SH-SY5Y (cell line): ENCODE results near the gene DDX5.

Experiments used
- GATA2 ChIP-seq: IDR thresholded peaks from 2 replicates; pipeline ENCODE4 v1.6.1; 2011; ENCODE audit warnings: mild to moderate bottlenecking, low read depth, low read length
- GATA3 ChIP-seq: IDR thresholded peaks from 2 replicates; pipeline ENCODE4 v1.6.1; 2011; ENCODE audit warnings: low read depth, mild to moderate bottlenecking, low read length, moderate library complexity

Gene DDX5

GRCh38 chr17:64503821-64504768 is 2.0 kb downstream of the DDX5 start:
- TF ChIP-seq GATA3 (no peak), GATA2 (no peak)

GRCh38 chr17:64503341-64503740 is 2.7 kb downstream of the DDX5 start:
- TF ChIP-seq GATA2 (no peak), GATA3 (no peak)

- TF ChIP-seq GATA2 (no peak), GATA3 (no peak)
Observed at GRCh38 chr17:64502809-64503208, 3.3 kb downstream of the DDX5 start.

DNA sequence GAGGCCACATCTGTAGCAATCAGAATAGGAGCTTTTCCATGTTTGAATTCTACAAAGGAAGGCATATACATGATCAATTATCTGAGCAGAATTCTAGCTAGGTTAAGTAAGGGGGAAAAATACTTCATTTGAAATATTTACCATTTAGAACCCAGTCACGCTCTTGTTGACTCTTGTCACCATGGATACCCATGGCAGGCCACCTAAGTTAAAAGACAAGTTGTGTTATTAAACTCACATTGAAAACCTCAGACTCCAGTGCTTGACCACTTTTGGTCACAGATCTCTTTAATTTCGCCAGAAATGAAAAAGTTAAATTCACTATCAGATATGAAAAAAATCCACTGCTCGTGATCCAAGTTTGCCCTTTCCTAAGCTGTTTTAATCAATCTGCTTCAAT is 4.1 kb downstream of the DDX5 start:
- TF ChIP-seq GATA2: no peak
- no peak for TF ChIP-seq GATA3

- TF ChIP-seq GATA2 (no peak), GATA3 (no peak)
Observed at GRCh38 chr17:64500862-64501765, 5.0 kb downstream of the DDX5 start.

- TF ChIP-seq GATA2 (no peak), GATA3 (no peak)
Observed at GRCh38 chr17:64500487-64500859, 5.6 kb downstream of the DDX5 start.

GRCh38 chr17:64499805-64500486 is 6.1 kb downstream of the DDX5 start:
- TF ChIP-seq GATA2: no peak
- no peak for TF ChIP-seq GATA3

- no peak for TF ChIP-seq GATA3
- TF ChIP-seq GATA2: no peak
Observed at GRCh38 chr17:64498308-64499203, 7.5 kb downstream of the DDX5 start.

GRCh38 chr17:64497565-64498035 is 8.5 kb downstream of the DDX5 start:
- TF ChIP-seq GATA2 (no peak), GATA3 (no peak)

DNA sequence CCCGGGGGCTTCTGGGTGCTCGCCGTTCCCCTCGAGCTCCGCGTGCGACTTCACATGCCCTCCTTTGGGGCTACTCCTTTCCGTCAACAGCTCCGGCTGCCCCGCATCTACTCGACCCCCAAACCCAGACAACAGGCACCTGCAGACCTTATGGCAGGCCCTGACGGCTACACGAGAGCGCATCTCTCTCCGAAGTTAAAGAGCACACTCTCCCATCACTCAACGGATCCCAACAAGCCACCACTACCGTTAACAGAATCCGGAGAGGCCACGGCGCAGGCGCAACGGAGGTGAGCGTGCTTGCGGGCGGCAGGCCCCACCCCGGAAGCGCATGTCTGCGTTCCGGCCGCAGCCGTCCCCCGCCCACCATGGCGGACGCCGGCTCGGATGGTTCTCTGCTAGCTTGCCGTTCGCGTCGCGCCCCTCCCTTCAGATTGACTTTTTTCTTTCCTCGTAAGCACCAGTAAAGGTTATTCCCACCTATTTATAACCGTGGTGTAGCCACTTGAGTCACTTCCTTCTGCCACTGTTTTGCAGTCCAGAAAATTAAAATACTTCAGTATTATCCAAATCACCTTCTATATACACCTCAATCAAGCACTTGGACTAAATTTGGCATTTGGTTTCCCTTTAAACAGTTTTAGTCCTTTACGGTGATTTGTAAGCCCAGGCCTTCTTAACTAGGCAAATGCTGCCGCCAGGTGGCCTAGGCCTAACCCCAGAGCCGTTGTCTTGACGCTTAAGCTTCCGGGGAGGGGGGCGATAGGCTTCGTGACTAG is 9.1 kb downstream of the DDX5 start, which contains the start of gene POLG2:
Gene POLG2, minus strand, starts transcription at position 269 of the 779 bp plus-strand sequence. Its CDS starts 86 bp downstream, at position 183.
- no peak for TF ChIP-seq GATA3

DNA sequence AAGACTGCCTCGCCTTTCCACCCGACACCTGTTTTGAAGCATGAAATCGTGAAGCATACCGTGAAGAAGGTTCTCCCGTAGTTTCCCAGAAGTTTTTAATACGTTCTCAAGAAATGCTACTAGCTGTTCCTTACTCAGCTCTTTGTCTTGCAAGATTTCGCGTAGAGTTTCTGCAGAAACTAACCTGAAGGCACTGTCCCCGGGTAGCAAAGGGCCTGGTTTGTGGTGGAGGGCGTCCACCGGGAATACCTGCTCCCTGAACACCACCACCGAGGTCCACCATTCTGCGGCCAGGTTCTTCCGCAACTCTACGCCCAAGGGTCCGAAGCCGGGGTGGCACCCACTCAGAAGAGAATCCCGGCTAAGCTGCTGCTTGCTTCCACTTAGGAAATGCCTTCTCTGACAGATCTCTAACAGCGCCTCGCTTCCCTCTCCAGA is 9.7 kb downstream of the DDX5 start:
- TF ChIP-seq GATA2 (no peak), GATA3 (no peak)

DNA sequence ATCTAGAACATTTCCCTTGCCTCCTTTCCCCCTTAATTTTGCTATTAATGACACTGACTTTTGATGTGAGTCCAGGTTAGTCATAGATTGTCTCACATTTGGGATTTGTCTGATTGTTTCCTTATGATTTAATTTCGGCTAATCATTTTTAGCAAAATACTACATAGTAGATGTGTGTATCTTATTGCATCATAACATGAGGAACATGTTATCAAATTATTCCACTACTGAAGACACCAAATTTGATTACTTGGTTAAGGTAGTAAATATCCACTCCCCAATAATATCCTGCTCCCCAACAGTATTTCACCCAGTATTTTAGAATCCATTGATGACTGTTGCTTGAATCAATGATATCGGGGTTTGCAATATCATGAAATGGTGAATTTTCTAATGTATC is 12.0 kb downstream of the DDX5 start:
- no peak for TF ChIP-seq GATA2

GRCh38 chr17:64492481-64493109 is 13.5 kb downstream of the DDX5 start:
- TF ChIP-seq GATA3: no peak
- no peak for TF ChIP-seq GATA2
